SJCRH30 (cell line): Measurements from ENCODE around the gene CRK. TPM values are rescaled to one million over a fixed set of nuclear protein-coding genes. Genes with fewer than 3 reads are reported as not detected.

Experiments
- DNase-seq, 2 experiments: peaks; one replicate each; pipeline ENCODE4 v3.0.0-alpha.2; 2015 to 2020
- H3K27ac ChIP-seq: fragments of 250-450 bp; sonication (Bioruptor Pico); 2 replicates; pipeline ENCODE4 v1.5.1; 2020; ENCODE audit warnings: mild to moderate bottlenecking, moderate library complexity
- H3K27me3 ChIP-seq: fragments of 250-450 bp; sonication (Bioruptor Pico); 2 replicates; pipeline ENCODE4 v1.5.1; 2020; ENCODE audit warnings: mild to moderate bottlenecking, moderate library complexity
- H3K36me3 ChIP-seq: fragments of 250-450 bp; sonication (Bioruptor Pico); 2 replicates; pipeline ENCODE4 v1.5.1; 2020; ENCODE audit warnings: mild to moderate bottlenecking, moderate library complexity
- H3K4me1 ChIP-seq: fragments of 250-450 bp; sonication (Bioruptor Pico); 2 replicates; pipeline ENCODE4 v1.5.1; 2020; ENCODE audit warnings: mild to moderate bottlenecking, moderate library complexity
- H3K4me3 ChIP-seq: fragments of 250-450 bp; sonication (Bioruptor Pico); 2 replicates; pipeline ENCODE4 v1.5.1; 2020; ENCODE audit warnings: mild to moderate bottlenecking, moderate library complexity
- H3K9me3 ChIP-seq: fragments of 250-450 bp; sonication (Bioruptor Pico); replicated peaks from 2 replicates; pipeline ENCODE4 v1.5.1; 2020; ENCODE audit warnings: mild to moderate bottlenecking, moderate library complexity
- total RNA-seq: library from RNA; depleted of rRNA; stranded (reverse); fragments of >200 nt; shearing (Covaris generic); gene quantifications from 2 replicates; pipeline ENCODE4 v1.2.3, GENCODE V29; 2014

The CRK gene
- total RNA-seq, 1 experiment from 2014 or later = 39.4 TPM

DNA sequence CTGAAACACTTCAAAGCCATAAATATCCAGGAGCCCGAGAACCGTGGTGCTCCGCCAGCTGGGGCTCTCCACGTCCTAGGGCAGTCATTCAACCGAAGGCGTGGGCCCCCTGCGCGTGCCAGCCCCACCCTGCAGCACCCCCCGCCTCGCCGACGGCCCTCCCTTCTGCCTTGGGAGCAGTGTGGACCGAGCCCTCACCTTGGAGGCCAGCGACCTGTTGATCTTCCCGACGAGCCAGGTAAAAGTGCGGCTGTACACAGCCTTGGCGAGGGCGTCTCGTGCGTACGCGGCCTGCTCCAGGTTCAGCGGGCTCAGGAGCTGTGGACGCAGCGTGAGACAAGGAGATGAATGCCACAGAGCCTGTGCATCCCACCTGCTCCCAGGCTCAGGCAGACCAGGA is 22.4 kb upstream of the CRK start:
- Histone ChIP-seq H3K27me3 (no peaks in the 10 kb centered on the region), H3K36me3 (no peaks in the 10 kb centered on the region), H3K4me3 (no peak overlapping the region), H3K9me3 (no peaks in the 10 kb centered on the region), H3K4me1 (no peaks in the 10 kb centered on the region), H3K27ac (no peak overlapping the region)
- no peak for DNase-seq

GRCh38 chr17:1475321-1475854 is 19.4 kb upstream of the CRK start:
- DNase-seq = no peak
- Histone ChIP-seq H3K9me3 (no peaks in the 10 kb centered on the region), H3K36me3 (no peaks in the 10 kb centered on the region), H3K4me3 (no peak overlapping the region), H3K27me3 (no peaks in the 10 kb centered on the region), H3K4me1 (no peaks in the 10 kb centered on the region), H3K27ac (no peak overlapping the region)

DNA sequence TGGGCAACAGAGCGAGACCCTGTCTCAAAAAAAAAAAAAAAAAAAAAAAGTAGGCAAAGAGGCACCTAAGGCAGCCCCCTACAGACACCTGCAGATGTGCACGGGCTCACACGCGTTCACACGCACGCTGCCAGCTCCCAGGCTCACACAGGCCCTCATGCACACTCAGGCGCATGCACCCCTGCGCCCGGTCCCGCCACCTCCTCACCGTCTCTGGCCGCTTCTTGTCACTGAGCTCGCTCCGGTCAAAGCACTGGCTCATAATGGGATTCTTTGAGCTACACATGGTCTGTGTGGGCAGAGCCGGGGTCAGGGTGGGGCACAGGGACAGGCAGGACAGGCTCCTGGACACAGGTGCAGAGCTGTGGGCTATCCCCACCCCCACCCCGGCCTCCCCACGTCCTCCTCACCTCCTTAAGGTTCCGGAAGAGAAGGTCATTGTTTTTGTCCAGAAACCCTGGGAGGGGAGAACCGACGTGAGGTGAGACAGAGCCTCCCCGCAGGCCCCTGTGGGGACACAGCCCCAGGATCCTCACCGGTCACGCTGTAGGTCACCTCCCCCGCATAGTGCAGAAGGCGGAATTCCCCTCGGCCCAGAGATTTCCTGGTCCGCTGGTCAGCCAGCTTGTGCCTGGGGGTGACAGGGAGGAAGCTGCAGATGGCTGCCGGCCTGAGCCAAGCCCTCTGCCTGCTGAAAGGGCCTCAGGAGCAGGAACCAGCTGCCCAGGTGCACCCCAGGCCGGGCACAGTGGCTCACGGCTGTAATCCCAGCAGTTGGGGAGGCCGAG is 18.6 kb upstream of the CRK start:
- Histone ChIP-seq H3K36me3 (no peaks in the 10 kb centered on the region), H3K9me3 (no peaks in the 10 kb centered on the region), H3K27ac (no peak overlapping the region), H3K4me3 (no peak overlapping the region), H3K27me3 (no peaks in the 10 kb centered on the region), H3K4me1 (no peaks in the 10 kb centered on the region)
- no peak for DNase-seq

DNA sequence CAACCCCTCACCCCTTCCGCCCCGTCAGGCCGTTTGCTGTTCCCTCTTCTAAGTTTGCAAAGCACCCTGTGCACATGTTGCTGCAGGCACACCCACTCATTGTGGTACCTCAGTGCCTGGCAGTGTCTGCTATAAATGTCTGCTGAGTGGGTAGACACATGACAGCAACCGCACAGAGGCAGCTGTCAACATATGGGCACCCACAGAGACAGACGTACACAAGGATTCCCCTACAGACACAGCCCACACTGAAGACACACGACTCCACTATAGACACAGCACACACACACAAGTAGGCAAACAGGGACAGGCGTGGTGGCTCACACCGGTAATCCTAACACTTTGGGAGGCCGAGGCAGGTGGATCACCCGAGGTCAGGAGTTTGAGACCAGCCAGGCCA is 17.8 kb upstream of the CRK start:
- Histone ChIP-seq H3K9me3 (no peaks in the 10 kb centered on the region), H3K27ac (no peak overlapping the region), H3K27me3 (no peaks in the 10 kb centered on the region), H3K4me3 (no peak overlapping the region), H3K4me1 (no peaks in the 10 kb centered on the region), H3K36me3 (no peaks in the 10 kb centered on the region)
- DNase-seq = no peak

- Histone ChIP-seq H3K27ac (no peak overlapping the region), H3K9me3 (no peaks in the 10 kb centered on the region), H3K4me3 (no peak overlapping the region), H3K27me3 (no peaks in the 10 kb centered on the region), H3K36me3 (no peaks in the 10 kb centered on the region), H3K4me1 (no peaks in the 10 kb centered on the region)
- no peak for DNase-seq
Measured at GRCh38 chr17:1473170-1473569, 17.1 kb upstream of the CRK start.

DNA sequence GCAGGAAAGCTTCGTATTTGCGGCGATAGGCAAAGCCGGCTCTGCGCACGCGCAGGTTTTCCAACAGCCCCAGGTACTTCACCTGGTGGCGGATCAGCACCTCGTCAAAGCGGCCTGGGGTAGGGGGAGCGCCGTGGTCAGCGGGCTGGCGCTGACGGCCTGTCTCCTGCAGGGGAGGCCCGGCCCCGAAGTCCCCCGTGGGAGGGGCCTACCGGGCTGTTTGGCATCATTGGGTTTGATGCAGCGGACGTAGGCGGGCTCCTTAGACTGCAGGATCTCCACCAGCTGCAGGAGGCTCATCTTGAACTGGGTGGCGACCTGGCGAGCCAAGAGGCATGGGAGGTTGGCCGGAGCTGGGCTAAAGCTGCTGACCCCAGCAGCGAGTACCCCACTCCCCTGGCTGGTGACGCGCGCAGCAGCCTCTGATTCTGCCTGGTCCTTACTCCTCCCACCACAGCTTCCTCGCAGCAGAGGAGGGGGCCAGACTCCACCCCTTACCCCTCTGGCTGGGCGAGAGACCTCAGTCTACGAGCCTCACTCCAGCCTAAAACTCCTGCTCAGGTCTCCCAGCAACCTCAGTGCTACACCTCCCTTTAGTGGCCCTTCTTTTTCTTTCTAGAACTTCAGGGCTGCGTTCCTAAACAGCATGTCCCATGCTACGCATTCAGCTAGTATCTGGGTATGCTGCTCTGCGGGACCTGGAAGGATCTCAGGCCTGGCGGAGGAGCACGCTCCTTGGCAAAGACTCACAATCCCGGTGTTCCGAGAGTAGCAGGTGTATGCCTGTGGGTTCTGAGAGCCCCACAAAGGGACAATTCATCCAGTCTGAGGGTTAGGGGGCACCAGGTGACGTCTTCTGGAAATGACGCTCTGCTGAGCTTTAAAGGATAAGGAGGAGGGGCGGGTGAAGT is 16.1 kb upstream of the CRK start:
- no peak overlapping the region for H3K27ac ChIP-seq
- no peaks in the 10 kb centered on the region for H3K27me3 ChIP-seq
- no peak for DNase-seq
- no peaks in the 10 kb centered on the region for H3K9me3 ChIP-seq
- no peak overlapping the region for H3K4me3 ChIP-seq
- H3K36me3 ChIP-seq = no peaks in the 10 kb centered on the region
- H3K4me1 ChIP-seq = no peaks in the 10 kb centered on the region

- H3K36me3 ChIP-seq = no peaks in the 10 kb centered on the region
- no peaks in the 10 kb centered on the region for H3K9me3 ChIP-seq
- H3K27me3 ChIP-seq = no peaks in the 10 kb centered on the region
- H3K27ac ChIP-seq = no peak overlapping the region
- no peak overlapping the region for H3K4me3 ChIP-seq
- H3K4me1 ChIP-seq = no peaks in the 10 kb centered on the region
- no peak for DNase-seq
Measured at GRCh38 chr17:1471490-1471889, 15.5 kb upstream of the CRK start.

DNA sequence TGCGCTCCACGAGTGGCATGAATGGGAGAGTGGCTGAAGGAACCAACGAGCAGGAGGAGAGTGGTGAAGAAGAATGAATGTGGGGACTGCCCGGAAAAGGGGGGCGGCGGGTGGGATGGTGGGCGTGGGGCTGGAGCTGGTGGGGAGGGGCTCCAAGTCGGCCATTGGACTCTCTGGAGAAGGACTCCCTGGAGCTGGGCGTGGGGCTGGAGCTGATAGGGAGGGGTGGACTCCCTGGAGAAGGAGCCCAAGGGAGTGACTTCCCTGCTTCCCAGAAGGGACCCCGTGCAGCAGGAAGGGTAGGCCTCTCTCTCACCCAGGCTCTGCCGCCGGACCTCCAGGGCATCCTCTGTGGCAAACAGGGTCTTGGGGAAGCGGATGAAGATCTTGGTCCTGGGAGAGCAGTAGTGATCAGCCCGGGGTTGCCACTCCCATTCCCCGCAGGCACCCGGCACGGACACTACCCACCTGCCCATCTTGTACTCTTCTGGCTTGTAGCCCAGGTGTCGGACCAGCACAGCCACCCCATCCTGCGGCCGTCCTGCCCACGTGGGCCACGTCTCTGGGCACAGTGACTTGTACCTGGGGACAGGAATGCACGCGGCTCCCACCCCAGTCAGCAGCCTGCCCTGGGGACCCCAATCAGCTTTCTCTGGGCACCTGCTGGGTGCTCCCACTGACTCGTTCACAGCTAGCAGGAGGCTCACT is 14.9 kb upstream of the CRK start:
- Histone ChIP-seq H3K36me3 (no peaks in the 10 kb centered on the region), H3K27me3 (no peaks in the 10 kb centered on the region), H3K4me1 (no peaks in the 10 kb centered on the region), H3K4me3 (no peak overlapping the region), H3K9me3 (no peaks in the 10 kb centered on the region), H3K27ac (no peak overlapping the region)
- no peak for DNase-seq

DNA sequence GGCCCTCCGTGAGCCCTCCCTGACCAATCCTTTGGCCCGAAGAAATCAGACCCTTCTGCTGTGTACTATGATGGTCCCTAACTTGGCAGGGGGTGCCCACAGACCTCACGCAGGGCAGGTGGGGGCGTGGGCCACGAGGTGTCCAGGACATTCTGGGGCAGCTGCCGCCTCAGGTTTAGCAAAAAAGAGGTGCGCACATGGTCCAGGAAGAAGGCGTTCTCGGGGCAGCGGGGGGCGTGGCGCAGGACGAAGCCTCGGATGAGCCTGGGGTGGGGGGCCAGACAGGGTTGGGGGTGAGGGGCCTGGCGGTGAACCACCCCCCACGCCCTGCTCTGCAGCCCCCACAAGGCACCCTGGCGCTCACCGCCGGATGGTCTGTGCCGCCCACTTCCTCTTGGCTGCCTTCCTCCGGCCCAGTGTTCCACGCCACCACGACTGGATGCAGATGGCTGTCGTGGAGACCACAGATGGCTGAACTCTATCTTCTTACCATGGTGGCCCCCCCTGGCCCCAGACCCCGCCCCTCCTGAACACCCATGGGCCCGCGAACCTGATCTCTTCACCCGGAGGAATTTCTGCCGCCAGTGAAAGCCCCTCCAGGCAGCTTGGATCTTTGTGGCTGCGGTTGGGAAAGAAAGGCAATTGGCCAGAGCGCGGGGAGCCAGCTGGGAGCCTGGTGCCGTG is 14.2 kb upstream of the CRK start:
- Histone ChIP-seq H3K4me3 (no peak overlapping the region), H3K36me3 (no peaks in the 10 kb centered on the region), H3K4me1 (no peaks in the 10 kb centered on the region), H3K27ac (no peak overlapping the region), H3K27me3 (no peaks in the 10 kb centered on the region), H3K9me3 (no peaks in the 10 kb centered on the region)
- DNase-seq = no peak

DNA sequence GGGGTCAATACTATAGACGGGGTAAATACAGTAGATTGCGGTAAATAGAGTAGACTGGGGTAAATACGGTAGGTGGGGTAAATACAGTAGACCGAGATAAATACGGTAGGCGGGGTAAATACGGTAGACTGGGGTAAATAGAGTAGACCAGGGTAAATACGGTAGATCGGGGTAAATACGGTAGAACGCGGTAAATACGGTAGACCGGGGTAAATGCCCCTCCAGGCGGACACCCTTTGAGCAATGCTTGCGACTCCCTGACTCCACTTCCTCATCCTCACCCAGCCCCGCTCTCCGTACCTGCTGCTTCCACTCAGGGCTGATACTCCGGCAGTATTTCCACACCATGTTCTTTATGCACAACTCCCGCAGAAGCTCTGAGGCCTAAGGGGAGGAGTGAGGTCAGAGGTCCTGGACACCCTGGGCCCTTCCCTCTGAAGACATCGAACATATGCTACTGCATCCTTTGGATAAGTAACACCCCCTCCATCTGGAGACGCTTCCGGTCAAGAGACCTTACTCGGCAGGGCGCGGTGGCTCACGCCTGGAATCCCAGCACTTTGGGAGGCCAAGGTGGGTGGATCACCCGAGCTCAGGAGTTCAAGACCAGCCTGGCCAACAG is 13.3 kb upstream of the CRK start:
- Histone ChIP-seq H3K4me3 (no peak overlapping the region), H3K9me3 (no peaks in the 10 kb centered on the region), H3K27me3 (no peaks in the 10 kb centered on the region), H3K36me3 (no peaks in the 10 kb centered on the region), H3K4me1 (no peaks in the 10 kb centered on the region), H3K27ac (no peak overlapping the region)
- no peak for DNase-seq

GRCh38 chr17:1467898-1468492 is 12.0 kb upstream of the CRK start:
- Histone ChIP-seq H3K4me1 (no peaks in the 10 kb centered on the region), H3K9me3 (no peaks in the 10 kb centered on the region), H3K27me3 (no peaks in the 10 kb centered on the region), H3K27ac (no peak overlapping the region), H3K4me3 (no peak overlapping the region), H3K36me3 (no peaks in the 10 kb centered on the region)
- no peak for DNase-seq

- Histone ChIP-seq H3K9me3 (no peaks in the 10 kb centered on the region), H3K4me3 (no peak overlapping the region), H3K36me3 (no peaks in the 10 kb centered on the region), H3K27me3 (no peaks in the 10 kb centered on the region), H3K4me1 (no peaks in the 10 kb centered on the region), H3K27ac (no peak overlapping the region)
- no peak for DNase-seq
Measured at GRCh38 chr17:1467258-1467657, 11.2 kb upstream of the CRK start.

DNA sequence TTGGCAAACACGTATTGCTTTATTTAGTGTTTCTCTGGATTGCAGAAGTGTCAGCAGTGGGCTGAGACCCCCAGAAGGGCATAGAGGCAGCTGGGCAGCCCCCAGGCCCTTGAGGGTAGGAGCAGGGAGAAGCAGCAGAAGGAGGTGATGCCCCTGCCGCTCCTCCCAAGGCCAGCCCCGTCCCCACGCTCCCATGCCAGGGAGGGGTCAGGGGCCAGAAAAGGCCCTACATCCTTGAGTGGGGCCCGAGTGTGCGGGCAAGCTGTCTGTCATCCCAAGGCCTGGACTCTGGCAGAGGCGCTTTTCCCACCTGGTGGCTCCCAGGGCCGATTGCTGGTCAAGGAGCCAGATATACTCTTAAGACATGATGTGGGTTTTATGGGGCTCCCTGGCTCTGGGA is 8.2 kb upstream of the CRK start:
- no peaks in the 10 kb centered on the region for H3K36me3 ChIP-seq
- DNase-seq = no peak
- no peaks in the 10 kb centered on the region for H3K27me3 ChIP-seq
- H3K4me3 ChIP-seq = no peak overlapping the region
- H3K4me1 ChIP-seq = no peaks in the 10 kb centered on the region
- no peaks in the 10 kb centered on the region for H3K9me3 ChIP-seq
- H3K27ac ChIP-seq = no peak overlapping the region
